Measurements from ENCODE around the gene NIPSNAP2. TPM values are rescaled to one million over a fixed set of nuclear protein-coding genes. Genes with fewer than 3 reads are reported as not detected.
A peak's percentile ranks its signal among the peaks of the same experiment; 100 is the strongest.
"Not testable (repeated sequence)": the region's sequence is repeated elsewhere in the genome, so short reads cannot be mapped to it uniquely, and the experiment has no call there.

The NIPSNAP2 gene
- total RNA-seq, 1 donor from 2014 or later, result 54.9 TPM

DNA sequence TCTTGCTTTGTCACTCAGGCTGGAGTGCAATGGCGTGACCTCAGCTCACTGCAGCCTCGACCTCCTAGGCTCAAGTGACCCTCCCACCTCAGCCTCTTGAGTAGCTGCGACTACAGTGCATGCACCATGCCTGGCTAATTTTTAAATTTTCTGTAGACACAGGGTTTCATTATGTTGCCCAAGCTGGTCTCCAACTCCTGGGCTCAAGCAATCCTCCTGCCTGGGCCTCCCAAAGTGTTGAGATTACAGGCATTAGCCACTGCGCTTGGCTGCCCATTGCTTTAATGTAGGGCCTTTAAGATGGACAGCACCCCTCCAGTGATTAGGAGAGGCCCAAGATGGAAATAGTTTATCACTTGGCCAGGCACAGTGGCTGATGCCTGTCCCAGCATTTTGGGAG, 39.4 kb downstream of the NIPSNAP2 start:
- no peak for DNase-seq (ENCODE audit: extremely low spot score, unreplicated experiment)
- Mint-ChIP-seq H3K9me3 (no peaks in the 10 kb centered on the region), H3K4me3 (no peak overlapping the region), H3K36me3 (peaks cover 2% of the 10 kb centered on the region), H3K4me1 (ENCODE audit: unreplicated experiment) (peaks cover 4% of the 10 kb centered on the region), H3K27ac (no peak overlapping the region), H3K27me3 (no peaks in the 10 kb centered on the region)
- TF ChIP-seq, protein P1, sequence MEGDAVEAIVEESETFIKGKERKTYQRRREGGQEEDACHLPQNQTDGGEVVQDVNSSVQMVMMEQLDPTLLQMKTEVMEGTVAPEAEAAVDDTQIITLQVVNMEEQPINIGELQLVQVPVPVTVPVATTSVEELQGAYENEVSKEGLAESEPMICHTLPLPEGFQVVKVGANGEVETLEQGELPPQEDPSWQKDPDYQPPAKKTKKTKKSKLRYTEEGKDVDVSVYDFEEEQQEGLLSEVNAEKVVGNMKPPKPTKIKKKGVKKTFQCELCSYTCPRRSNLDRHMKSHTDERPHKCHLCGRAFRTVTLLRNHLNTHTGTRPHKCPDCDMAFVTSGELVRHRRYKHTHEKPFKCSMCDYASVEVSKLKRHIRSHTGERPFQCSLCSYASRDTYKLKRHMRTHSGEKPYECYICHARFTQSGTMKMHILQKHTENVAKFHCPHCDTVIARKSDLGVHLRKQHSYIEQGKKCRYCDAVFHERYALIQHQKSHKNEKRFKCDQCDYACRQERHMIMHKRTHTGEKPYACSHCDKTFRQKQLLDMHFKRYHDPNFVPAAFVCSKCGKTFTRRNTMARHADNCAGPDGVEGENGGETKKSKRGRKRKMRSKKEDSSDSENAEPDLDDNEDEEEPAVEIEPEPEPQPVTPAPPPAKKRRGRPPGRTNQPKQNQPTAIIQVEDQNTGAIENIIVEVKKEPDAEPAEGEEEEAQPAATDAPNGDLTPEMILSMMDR (conservative IDR thresholded peaks at IDR 0.05), result no peak

DNA sequence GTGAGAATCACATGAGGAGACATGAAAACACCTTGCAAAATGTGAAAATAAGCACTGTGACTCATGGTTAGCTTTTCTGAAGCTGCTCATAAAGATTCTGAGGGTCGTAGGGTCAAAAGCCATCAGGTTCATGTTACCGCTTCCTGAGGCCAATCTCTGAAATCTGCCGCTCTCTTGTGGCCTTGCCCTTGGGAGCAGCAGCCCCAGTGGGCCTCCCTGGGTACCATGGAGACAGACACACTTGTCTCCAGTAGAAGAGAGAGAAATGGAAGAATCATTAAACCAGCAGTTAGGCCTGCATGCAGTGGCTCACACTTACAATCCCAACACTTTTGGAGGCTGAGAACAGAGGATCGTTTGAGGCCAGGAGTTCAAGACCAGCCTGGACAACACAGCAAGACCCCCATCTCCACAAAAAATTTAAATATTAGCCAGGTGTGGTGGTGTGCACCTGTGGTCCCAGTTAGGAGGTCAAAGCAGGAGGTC, 42.8 kb downstream of the NIPSNAP2 start:
- TF ChIP-seq, protein P1 (conservative IDR thresholded peaks at IDR 0.05), result no peak
- no peaks in the 10 kb centered on the region for H3K9me3 Mint-ChIP-seq
- H3K27me3 Mint-ChIP-seq, result no peaks in the 10 kb centered on the region
- H3K4me3 Mint-ChIP-seq, result peak overlapping the region; percentile 18
- H3K36me3 Mint-ChIP-seq, result peaks cover 8% of the 10 kb centered on the region
- peaks cover 7% of the 10 kb centered on the region for H3K4me1 Mint-ChIP-seq (ENCODE audit: unreplicated experiment)
- no peak for DNase-seq (ENCODE audit: extremely low spot score, unreplicated experiment)
- H3K27ac Mint-ChIP-seq, result no peak overlapping the region

DNA sequence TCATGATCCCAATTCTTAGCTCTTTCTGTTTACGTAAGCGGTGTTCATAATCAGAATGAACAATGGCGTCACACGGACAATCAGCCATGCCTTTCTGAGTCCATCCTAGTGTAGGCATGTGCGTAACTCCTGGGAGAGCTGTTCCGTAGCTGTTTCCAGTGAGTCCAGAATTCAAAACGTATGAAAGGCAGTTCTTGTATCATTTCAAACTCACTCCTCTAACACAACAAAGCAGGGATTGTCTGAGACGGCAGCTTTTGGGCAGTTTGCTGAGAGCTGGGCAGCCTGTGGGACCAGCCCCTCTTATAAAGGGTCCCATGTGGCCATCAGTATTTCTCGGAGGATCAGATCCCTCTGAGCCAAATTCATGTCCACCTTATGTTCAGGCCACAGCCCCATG, 43.5 kb downstream of the NIPSNAP2 start:
- H3K27me3 Mint-ChIP-seq, result no peaks in the 10 kb centered on the region
- no peak overlapping the region for H3K27ac Mint-ChIP-seq
- peaks cover 7% of the 10 kb centered on the region for H3K4me1 Mint-ChIP-seq (ENCODE audit: unreplicated experiment)
- TF ChIP-seq, protein P1 (conservative IDR thresholded peaks at IDR 0.05), result no peak
- H3K9me3 Mint-ChIP-seq, result no peaks in the 10 kb centered on the region
- H3K4me3 Mint-ChIP-seq, result no peak overlapping the region
- no peak for DNase-seq (ENCODE audit: extremely low spot score, unreplicated experiment)
- peaks cover 8% of the 10 kb centered on the region for H3K36me3 Mint-ChIP-seq

DNA sequence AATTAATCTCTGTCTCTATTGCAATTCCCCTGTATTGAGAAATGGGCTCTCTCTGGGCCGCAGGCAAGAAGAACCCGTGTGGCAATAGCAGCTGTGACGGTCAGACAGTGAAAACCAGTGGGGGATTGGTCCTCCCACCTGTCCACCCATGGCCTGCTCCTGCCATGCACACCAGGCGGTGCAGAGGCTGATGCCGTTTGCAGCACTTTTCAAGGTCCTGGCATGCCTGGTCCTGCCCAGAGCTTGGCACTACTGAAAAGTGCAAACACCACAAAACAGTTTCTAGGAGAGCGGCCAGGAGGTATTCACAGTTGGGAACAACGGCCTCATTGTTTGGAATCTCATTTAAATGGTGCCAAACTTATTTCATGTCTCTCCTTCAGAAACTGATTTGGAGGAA, 45.3 kb downstream of the NIPSNAP2 start:
- peaks cover 7% of the 10 kb centered on the region for H3K4me1 Mint-ChIP-seq (ENCODE audit: unreplicated experiment)
- H3K4me3 Mint-ChIP-seq, result peak overlapping the region; percentile 39
- H3K9me3 Mint-ChIP-seq, result no peaks in the 10 kb centered on the region
- TF ChIP-seq, protein P1 (conservative IDR thresholded peaks at IDR 0.05), result no peak
- H3K27me3 Mint-ChIP-seq, result no peaks in the 10 kb centered on the region
- H3K36me3 Mint-ChIP-seq, result peaks cover 13% of the 10 kb centered on the region
- no peak for DNase-seq (ENCODE audit: extremely low spot score, unreplicated experiment)
- H3K27ac Mint-ChIP-seq, result no peak overlapping the region

DNA sequence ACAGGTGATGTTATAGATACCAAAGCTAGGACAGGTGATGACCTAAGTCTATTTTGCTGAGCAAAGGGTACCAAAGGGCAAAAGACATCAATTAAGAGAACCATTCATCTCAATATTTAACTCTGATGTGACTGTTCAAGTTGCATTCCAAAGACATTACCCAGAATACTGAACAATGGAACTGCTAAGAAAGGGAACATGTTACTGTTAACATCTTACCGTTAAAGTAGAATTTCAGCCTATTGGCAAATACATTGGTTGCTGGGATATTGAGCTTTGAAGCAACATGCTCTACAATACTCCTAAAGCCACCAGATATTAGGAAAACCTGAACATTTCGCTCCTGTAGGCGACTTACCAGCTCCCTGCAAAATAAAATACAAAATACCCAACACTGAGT, 52.6 kb downstream of the NIPSNAP2 start:
- not testable (repeated sequence) for H3K36me3 Mint-ChIP-seq; H3K9me3 Mint-ChIP-seq; DNase-seq (ENCODE audit: extremely low spot score, unreplicated experiment); H3K4me3 Mint-ChIP-seq; H3K4me1 Mint-ChIP-seq (ENCODE audit: unreplicated experiment); H3K27ac Mint-ChIP-seq; H3K27me3 Mint-ChIP-seq

DNA sequence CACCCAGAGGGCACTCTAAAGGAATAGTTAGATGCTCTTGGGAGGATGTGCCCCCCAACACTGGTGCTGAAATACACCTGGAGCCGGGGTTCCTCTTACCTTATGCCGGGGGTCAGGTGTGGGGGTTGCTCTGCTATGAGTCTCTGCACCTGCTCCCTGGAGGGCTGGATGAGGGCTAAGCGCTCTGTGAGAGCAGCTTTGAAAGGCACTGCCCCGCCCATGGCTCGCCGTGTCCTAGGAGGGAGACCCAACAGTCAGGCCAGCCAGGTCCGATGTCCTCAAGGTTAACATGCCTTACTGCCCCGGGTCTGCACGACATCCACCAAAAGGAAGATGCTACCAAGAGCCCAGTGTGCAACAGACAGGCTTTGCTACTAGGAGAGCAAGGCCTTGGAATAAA, 55.1 kb downstream of the NIPSNAP2 start:
- TF ChIP-seq, protein P1 (conservative IDR thresholded peaks at IDR 0.05), result no peak
- no peaks in the 10 kb centered on the region for H3K9me3 Mint-ChIP-seq
- peaks cover 5% of the 10 kb centered on the region for H3K36me3 Mint-ChIP-seq
- no peak for DNase-seq (ENCODE audit: extremely low spot score, unreplicated experiment)
- no peaks in the 10 kb centered on the region for H3K27me3 Mint-ChIP-seq
- no peak overlapping the region for H3K4me3 Mint-ChIP-seq
- no peaks in the 10 kb centered on the region for H3K4me1 Mint-ChIP-seq (ENCODE audit: unreplicated experiment)
- no peak overlapping the region for H3K27ac Mint-ChIP-seq

Measured in type B pancreatic cell (in vitro differentiated cells).